Muscle of leg (tissue), 11 donors: ENCODE data around the gene PLEKHA6. TPM values are rescaled to one million over a fixed set of nuclear protein-coding genes. Genes with fewer than 3 reads are reported as not detected.

ENCODE experiments used
- DNase-seq: peaks from one replicate; pipeline ENCODE4 v3.0.0; 2013
- H3K27ac ChIP-seq: one replicate; pipeline ENCODE4 v1.5.1; 2013; ENCODE audit warnings: mild to moderate bottlenecking, low read length, control low read depth
- H3K27me3 ChIP-seq: one replicate; pipeline ENCODE4 v1.6.1; 2013; ENCODE audit warnings: low read length; ENCODE audit not compliant: control insufficient read depth, insufficient read depth
- H3K36me3 ChIP-seq: one replicate; pipeline ENCODE4 v1.6.1; 2013; ENCODE audit warnings: low read length; ENCODE audit not compliant: control insufficient read depth, insufficient read depth
- H3K4me1 ChIP-seq: one replicate; pipeline ENCODE4 v1.6.1; 2013; ENCODE audit warnings: low read length; ENCODE audit not compliant: control insufficient read depth, insufficient read depth
- H3K4me3 ChIP-seq: one replicate; pipeline ENCODE4 v1.5.1; 2013; ENCODE audit warnings: low read length, control low read depth
- H3K9me3 ChIP-seq: replicated peaks from 2 replicates; pipeline ENCODE4 v1.6.1; 2013; ENCODE audit warnings: low read depth, low read length; ENCODE audit not compliant: control insufficient read depth
- WGBS: methylation state at CpG from one replicate; pipeline ENCODE4 v1.1.5; 2013; ENCODE audit warnings: missing lambda C conversion rate; ENCODE audit not compliant: insufficient coverage; 5-methylcytosine and 5-hydroxymethylcytosine counted together
- polyA plus RNA-seq, 8 donors: library from polyadenylated mRNA; unstranded; fragments of 120-200 nt; gene quantifications; one replicate each; pipeline versions ENCODE4 v1.2.1 to v1.2.3, GENCODE V29; 2013; ENCODE audit warnings: inconsistent platforms in 1 of 8, low replicate concordance in 1 of 8; ENCODE audit not compliant: insufficient read length in 8 of 8, insufficient read depth in 1 of 8
- total RNA-seq: library from RNA; stranded (reverse); fragments of 120-200 nt; gene quantifications from one replicate; pipeline ENCODE4 v1.2.4, GENCODE V29; 2013

PLEKHA6 gene
- total and polyA plus RNA-seq, 9 donors: 2.2 to 10.0 (median 4.8) TPM

GRCh38 chr1:204344665-204345355 is 14.9 kb downstream of the PLEKHA6 start:
- no peaks in the 10 kb centered on the region for H3K9me3 ChIP-seq
- H3K27me3 ChIP-seq: no peaks in the 10 kb centered on the region
- no peak for DNase-seq
- H3K36me3 ChIP-seq: no peaks in the 10 kb centered on the region
- peaks cover 39% of the 10 kb centered on the region for H3K4me1 ChIP-seq
- no peak overlapping the region for H3K4me3 ChIP-seq
- no CpG with 5 or more reads among the region's 6 CpGs for WGBS
- no peak overlapping the region for H3K27ac ChIP-seq

DNA sequence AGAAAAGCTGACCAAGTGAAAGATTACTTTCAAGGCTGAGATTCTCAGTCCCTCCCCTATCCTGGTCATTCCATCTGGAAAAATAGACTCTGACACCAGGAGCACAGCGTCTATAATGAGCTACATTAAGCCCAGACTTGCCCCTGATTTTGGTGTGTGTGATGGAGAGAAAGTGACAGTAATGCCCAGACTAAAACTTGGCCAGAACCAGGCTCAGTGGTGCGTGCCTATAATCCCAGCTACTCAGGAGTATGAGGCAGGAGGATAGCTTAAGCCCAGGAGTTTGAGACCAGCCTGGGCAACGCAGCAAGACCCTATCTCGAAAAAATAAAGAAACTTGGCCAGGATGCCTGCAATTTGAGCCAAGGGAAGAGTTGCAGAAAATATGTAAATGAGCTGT is 15.9 kb downstream of the PLEKHA6 start:
- 59% methylated on average over 3 of the region's 4 CpGs for WGBS
- DNase-seq: no peak
- Histone ChIP-seq H3K4me3 (no peak overlapping the region), H3K4me1 (peaks cover 39% of the 10 kb centered on the region), H3K27ac (no peak overlapping the region), H3K27me3 (no peaks in the 10 kb centered on the region), H3K9me3 (no peaks in the 10 kb centered on the region), H3K36me3 (no peaks in the 10 kb centered on the region)

DNA sequence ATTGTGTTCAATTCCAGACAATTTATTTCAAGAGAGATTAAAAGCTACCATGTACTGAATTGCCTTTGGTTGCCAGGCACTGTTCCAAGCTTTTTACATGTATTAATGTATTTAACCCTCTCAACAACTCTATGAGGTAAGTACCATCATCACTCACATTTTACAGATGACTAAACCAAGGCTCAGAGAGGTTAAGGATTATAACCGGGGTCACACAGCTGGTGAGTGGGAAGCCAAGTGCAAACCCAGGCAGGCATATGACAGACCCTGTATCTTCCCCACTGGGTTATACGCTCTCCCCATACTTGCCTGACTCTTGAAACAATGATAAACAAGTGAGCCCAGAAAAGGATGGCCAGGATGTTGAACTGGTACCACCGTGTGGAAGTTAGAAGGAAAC is 16.5 kb downstream of the PLEKHA6 start:
- Histone ChIP-seq H3K36me3 (no peaks in the 10 kb centered on the region), H3K4me3 (no peak overlapping the region), H3K27ac (no peak overlapping the region), H3K27me3 (no peaks in the 10 kb centered on the region), H3K4me1 (peaks cover 35% of the 10 kb centered on the region), H3K9me3 (no peaks in the 10 kb centered on the region)
- 83% methylated on average over 1 of the region's 3 CpGs for WGBS
- DNase-seq: no peak

DNA sequence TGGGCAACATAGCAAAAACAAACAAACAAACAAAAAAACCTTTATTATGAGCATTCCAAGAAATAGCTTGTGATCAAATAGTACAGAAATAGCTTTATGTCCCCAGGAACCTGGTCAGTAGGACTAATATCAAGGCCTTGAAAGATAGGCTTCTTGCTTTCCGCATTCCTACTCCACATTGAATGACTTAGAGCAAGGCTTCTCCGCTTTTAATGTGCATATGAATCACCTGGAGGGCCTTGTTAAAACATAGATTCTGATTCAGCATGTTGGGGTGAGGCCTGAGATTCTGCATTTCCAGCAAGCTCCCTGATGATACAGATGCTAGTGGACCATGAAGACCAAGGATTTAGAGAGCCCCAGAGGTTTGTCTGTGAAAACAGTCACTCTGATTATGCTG is 17.4 kb downstream of the PLEKHA6 start:
- no peaks in the 10 kb centered on the region for H3K27me3 ChIP-seq
- WGBS: no CpG with 5 or more reads among the region's 2 CpGs
- H3K27ac ChIP-seq: no peak overlapping the region
- H3K4me3 ChIP-seq: no peak overlapping the region
- peaks cover 29% of the 10 kb centered on the region for H3K4me1 ChIP-seq
- DNase-seq: no peak
- no peaks in the 10 kb centered on the region for H3K9me3 ChIP-seq
- no peaks in the 10 kb centered on the region for H3K36me3 ChIP-seq

GRCh38 chr1:204341380-204341779 is 18.3 kb downstream of the PLEKHA6 start:
- DNase-seq: no peak
- Histone ChIP-seq H3K4me1 (peaks cover 34% of the 10 kb centered on the region), H3K27ac (no peak overlapping the region), H3K4me3 (no peak overlapping the region), H3K9me3 (no peaks in the 10 kb centered on the region), H3K36me3 (no peaks in the 10 kb centered on the region), H3K27me3 (no peaks in the 10 kb centered on the region)

- WGBS: 60% methylated on average over 7 of the region's 12 CpGs
- H3K9me3 ChIP-seq: no peaks in the 10 kb centered on the region
- H3K4me3 ChIP-seq: no peak overlapping the region
- no peaks in the 10 kb centered on the region for H3K36me3 ChIP-seq
- peak; percentile 50 for DNase-seq
- peaks cover 28% of the 10 kb centered on the region for H3K4me1 ChIP-seq
- no peak overlapping the region for H3K27ac ChIP-seq
- no peaks in the 10 kb centered on the region for H3K27me3 ChIP-seq
Observed at GRCh38 chr1:204340081-204340889, 19.4 kb downstream of the PLEKHA6 start.

DNA sequence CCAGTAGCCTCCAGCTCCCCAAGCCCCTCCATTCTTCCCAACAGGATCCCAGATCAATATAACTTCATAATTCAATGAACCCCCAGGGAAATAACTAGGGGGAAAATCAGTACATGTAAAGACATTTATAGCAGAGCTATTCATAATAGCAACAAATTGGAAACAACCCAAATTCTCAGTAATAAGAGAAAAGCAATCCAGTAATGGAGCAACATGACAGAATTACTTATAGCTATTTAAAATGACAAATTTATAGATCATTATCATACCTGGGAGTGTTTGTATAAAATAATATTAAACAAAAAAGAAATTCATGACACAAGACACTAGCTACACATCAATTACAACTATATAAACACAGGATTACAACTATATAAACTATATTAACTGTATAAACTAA is 20.2 kb downstream of the PLEKHA6 start:
- Histone ChIP-seq H3K4me3 (no peak overlapping the region), H3K27me3 (no peaks in the 10 kb centered on the region), H3K27ac (no peak overlapping the region), H3K9me3 (no peaks in the 10 kb centered on the region), H3K4me1 (peaks cover 30% of the 10 kb centered on the region), H3K36me3 (no peaks in the 10 kb centered on the region)
- no peak for DNase-seq

DNA sequence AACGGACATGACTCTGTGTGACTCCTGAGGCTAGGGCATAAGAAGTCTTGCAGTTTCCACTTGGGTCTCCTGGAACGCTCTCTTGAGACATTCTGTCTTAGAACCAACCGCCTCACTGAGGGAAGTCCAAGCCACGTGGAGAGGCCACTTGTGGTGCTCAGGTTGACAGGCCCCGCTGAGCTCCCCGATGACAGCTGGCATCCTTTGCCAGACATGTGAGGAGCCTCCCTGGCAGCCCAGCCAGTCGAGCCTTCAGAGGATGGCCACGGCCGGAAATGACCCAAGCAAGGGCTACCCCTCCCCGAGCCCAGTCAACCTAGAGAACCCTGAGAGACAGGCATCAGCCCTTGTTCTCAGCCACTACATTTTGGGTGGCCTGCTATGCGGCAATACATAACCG is 20.7 kb downstream of the PLEKHA6 start:
- Histone ChIP-seq H3K36me3 (no peaks in the 10 kb centered on the region), H3K4me3 (no peak overlapping the region), H3K27me3 (no peaks in the 10 kb centered on the region), H3K9me3 (no peaks in the 10 kb centered on the region), H3K27ac (no peak overlapping the region), H3K4me1 (peaks cover 31% of the 10 kb centered on the region)
- WGBS: 91% methylated on average over 10 of the region's 12 CpGs
- DNase-seq: no peak

GRCh38 chr1:204338360-204338759 is 21.4 kb downstream of the PLEKHA6 start:
- WGBS: 17% methylated on average over 1 of the region's 2 CpGs
- no peak for DNase-seq
- Histone ChIP-seq H3K27me3 (no peaks in the 10 kb centered on the region), H3K27ac (no peak overlapping the region), H3K4me1 (peaks cover 36% of the 10 kb centered on the region), H3K4me3 (no peak overlapping the region), H3K9me3 (no peaks in the 10 kb centered on the region), H3K36me3 (no peaks in the 10 kb centered on the region)

DNA sequence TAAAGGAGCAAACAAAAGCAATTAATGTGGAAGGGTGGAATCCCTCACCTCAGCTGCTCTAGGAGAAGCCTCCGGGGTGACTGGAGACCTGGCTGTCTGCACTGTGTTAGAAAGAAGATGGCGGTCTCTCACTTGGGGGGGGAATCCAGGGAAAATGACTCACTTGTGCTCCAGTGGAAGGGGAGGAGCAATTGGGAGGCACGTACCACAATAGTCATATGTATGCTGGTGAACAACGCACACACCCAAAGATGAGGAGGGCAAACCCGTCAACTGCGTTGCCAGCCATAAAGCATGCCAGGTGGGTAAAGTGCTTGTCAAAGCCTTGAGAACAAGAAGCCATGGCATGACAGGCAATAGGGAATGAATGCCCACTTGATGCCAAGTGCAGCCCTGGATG is 22.1 kb downstream of the PLEKHA6 start:
- Histone ChIP-seq H3K27me3 (no peaks in the 10 kb centered on the region), H3K4me3 (no peak overlapping the region), H3K27ac (no peak overlapping the region), H3K9me3 (no peaks in the 10 kb centered on the region), H3K36me3 (no peaks in the 10 kb centered on the region), H3K4me1 (peaks cover 43% of the 10 kb centered on the region)
- 95% methylated on average over 5 of the region's 6 CpGs for WGBS
- DNase-seq: no peak
